Body of pancreas (tissue), 4 donors: ENCODE results near the gene MRTFB.

Experiments
- POLR2A ChIP-seq, 3 donors: fragments of 450-650 bp; IDR thresholded peaks; one replicate each; pipeline ENCODE4 v1.6.1; 2016; ENCODE audit warnings: antibody characterized with exemption in 3 of 3, mild to moderate bottlenecking in 2 of 3
- TF ChIP-seq, protein P1 (sequence below), 7 experiments: fragments of 450-650 bp in 4 of 7; fragments of 200-600 bp in 3 of 7; sonication (generic) in 3 of 7; IDR thresholded peaks; one replicate each; pipeline ENCODE4 v1.5.1; 2016 to 2019; ENCODE audit warnings: antibody characterized with exemption in 7 of 7

GRCh38 chr16:14194721-14195120 lies 123.6 kb downstream of the MRTFB start:
- TF ChIP-seq, protein P1, sequence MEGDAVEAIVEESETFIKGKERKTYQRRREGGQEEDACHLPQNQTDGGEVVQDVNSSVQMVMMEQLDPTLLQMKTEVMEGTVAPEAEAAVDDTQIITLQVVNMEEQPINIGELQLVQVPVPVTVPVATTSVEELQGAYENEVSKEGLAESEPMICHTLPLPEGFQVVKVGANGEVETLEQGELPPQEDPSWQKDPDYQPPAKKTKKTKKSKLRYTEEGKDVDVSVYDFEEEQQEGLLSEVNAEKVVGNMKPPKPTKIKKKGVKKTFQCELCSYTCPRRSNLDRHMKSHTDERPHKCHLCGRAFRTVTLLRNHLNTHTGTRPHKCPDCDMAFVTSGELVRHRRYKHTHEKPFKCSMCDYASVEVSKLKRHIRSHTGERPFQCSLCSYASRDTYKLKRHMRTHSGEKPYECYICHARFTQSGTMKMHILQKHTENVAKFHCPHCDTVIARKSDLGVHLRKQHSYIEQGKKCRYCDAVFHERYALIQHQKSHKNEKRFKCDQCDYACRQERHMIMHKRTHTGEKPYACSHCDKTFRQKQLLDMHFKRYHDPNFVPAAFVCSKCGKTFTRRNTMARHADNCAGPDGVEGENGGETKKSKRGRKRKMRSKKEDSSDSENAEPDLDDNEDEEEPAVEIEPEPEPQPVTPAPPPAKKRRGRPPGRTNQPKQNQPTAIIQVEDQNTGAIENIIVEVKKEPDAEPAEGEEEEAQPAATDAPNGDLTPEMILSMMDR (IDR thresholded peaks at IDR 0.05): no peak
- TF ChIP-seq POLR2A (IDR thresholded peaks at IDR 0.05): no peak
